Peyer's patch (tissue), 4 donors: Measurements from ENCODE around the gene CWC27.

ENCODE experiments used
- CTCF ChIP-seq, 6 experiments: fragments of 450-650 bp in 4 of 6; fragments of 200-600 bp in 2 of 6; sonication (generic) in 1 of 6; IDR thresholded peaks; one replicate each; pipeline ENCODE4 v1.5.1; 2017 to 2019; ENCODE audit warnings: antibody characterized with exemption in 6 of 6, mild to moderate bottlenecking in 3 of 6, moderate library complexity in 1 of 6
- POLR2A ChIP-seq, 2 donors: fragments of 450-650 bp; IDR thresholded peaks; one replicate each; pipeline ENCODE4 v1.5.1; 2017; ENCODE audit warnings: antibody characterized with exemption in 2 of 2, mild to moderate bottlenecking in 2 of 2, moderate library complexity in 2 of 2

GRCh38 chr5:64900618-64901017 is 131.9 kb downstream of the CWC27 start:
- TF ChIP-seq CTCF (IDR thresholded peaks at IDR 0.05), result no peak
- TF ChIP-seq POLR2A (IDR thresholded peaks at IDR 0.05), result no peak
